ENCODE data around the gene PRKAR2B. TPM values are rescaled to one million over a fixed set of nuclear protein-coding genes. Genes with fewer than 3 reads are reported as not detected.

PRKAR2B gene
- total and polyA plus RNA-seq, 7 donors: 1.3 to 3.5 (median 1.7) TPM

DNA sequence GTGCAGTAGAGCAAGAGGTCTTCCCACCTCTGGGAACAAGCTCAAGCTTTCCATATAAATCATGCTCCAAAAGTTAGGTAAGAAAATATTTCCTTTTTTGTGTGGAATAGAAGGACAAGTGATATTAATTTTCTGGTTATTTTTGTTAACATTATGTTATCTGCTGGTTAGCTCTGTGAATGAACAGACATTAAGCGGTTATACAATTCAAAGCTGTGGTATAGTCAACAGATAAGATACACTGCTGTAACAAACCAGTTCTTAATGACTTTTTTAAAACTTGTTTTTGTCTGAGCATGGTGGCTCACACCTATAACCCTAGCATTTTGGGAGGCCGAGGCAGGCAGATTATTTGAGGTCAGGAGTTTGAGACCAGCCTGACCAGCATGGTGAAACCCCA lies 43.0 kb upstream of the PRKAR2B start:
- intact Hi-C loops (cut with DNase I): no loop called here
- DNase-seq (no peak), ATAC-seq (no peak)
- Histone ChIP-seq H3K4me3 (no peak overlapping the region), H3K27me3 (ENCODE audit: insufficient read depth in 3 of 3, low read length in 2 of 3) (peaks cover 0 to 2% (median 0%) of the 10 kb centered on the region in 3 donors), H3K4me1 (no peaks in the 10 kb centered on the region), H3K27ac (no peak overlapping the region), H3K36me3 (ENCODE audit: insufficient read depth in 1 of 2, low read depth in 1 of 2) (no peaks in the 10 kb centered on the region), H3K9me3 (no peaks in the 10 kb centered on the region)
- 89 to 92% (median 90%) methylated on average over 2 of the region's 2 CpGs for WGBS, 3 donors
- TF ChIP-seq CTCF (IDR thresholded peaks at IDR 0.05): no peak

DNA sequence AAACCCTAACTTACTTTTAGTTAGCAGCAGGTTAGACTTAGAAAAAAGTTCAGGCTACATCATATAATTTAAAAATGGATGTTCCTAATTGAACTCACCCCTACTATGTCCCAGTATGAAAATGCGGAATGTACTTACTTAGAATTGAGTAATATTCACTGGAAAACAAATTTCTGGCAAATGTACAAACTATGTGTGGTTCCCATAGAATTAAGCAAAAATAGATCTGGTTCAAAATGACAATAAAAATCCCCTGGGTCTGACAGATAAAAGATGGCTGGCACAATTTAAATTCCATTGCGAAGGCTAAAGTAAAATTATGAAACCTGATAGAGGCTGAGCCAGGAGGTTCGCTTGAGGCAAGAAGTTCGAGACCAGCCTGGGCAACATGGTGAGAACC lies 42.4 kb upstream of the PRKAR2B start:
- Histone ChIP-seq H3K9me3 (no peaks in the 10 kb centered on the region), H3K36me3 (ENCODE audit: insufficient read depth in 1 of 2, low read depth in 1 of 2) (no peaks in the 10 kb centered on the region), H3K27ac (no peak overlapping the region), H3K4me3 (no peak overlapping the region), H3K4me1 (no peaks in the 10 kb centered on the region), H3K27me3 (ENCODE audit: insufficient read depth in 3 of 3, low read length in 2 of 3) (peaks cover 0 to 2% (median 0%) of the 10 kb centered on the region in 3 donors)
- intact Hi-C loops (cut with DNase I): no loop called here
- no peak for TF ChIP-seq CTCF (IDR thresholded peaks at IDR 0.05)
- WGBS, 3 donors: 79 to 82% (median 80%) methylated on average over 4 of the region's 4 CpGs
- ATAC-seq (no peak), DNase-seq (no peak)

- WGBS, 3 donors: 69 to 74% (median 70%) methylated on average over 3 of the region's 3 CpGs
- DNase-seq (no peak), ATAC-seq (no peak)
- Histone ChIP-seq H3K4me3 (no peak overlapping the region), H3K36me3 (ENCODE audit: insufficient read depth in 1 of 2, low read depth in 1 of 2) (no peaks in the 10 kb centered on the region), H3K4me1 (no peaks in the 10 kb centered on the region), H3K27me3 (ENCODE audit: insufficient read depth in 3 of 3, low read length in 2 of 3) (peaks cover 0 to 2% (median 0%) of the 10 kb centered on the region in 3 donors), H3K9me3 (no peaks in the 10 kb centered on the region), H3K27ac (no peak overlapping the region)
- no peak for TF ChIP-seq CTCF (IDR thresholded peaks at IDR 0.05)
- intact Hi-C loops (cut with DNase I): no loop called here
These were observed 41.9 kb upstream of the PRKAR2B start for GRCh38 chr7:107002529-107002998.

- no peak for ATAC-seq
- Histone ChIP-seq H3K4me3 (no peak overlapping the region), H3K4me1 (no peaks in the 10 kb centered on the region), H3K36me3 (ENCODE audit: insufficient read depth in 1 of 2, low read depth in 1 of 2) (no peaks in the 10 kb centered on the region), H3K9me3 (no peaks in the 10 kb centered on the region), H3K27me3 (ENCODE audit: insufficient read depth in 3 of 3, low read length in 2 of 3) (peaks cover 0 to 2% (median 0%) of the 10 kb centered on the region in 3 donors), H3K27ac (no peak overlapping the region)
- 56 to 64% (median 63%) methylated on average over 6 of the region's 6 CpGs for WGBS, 3 donors
- intact Hi-C loops (cut with DNase I): no loop called here
- DNase-seq: no peak
- TF ChIP-seq CTCF (IDR thresholded peaks at IDR 0.05): no peak
These were observed 37.3 kb upstream of the PRKAR2B start for GRCh38 chr7:107007007-107007891.

Measured in psoas muscle (tissue), 8 donors.